GM19397 (cell line): Measurements from ENCODE around the gene KLC3.
"Not testable (repeated sequence)": the region's sequence is repeated elsewhere in the genome, so short reads cannot be mapped to it uniquely, and the experiment has no call there.

Experiments used
- ATAC-seq: cut with Tn5 transposase; IDR thresholded peaks from one replicate; pipeline ENCODE4 v1.9.1; 2021; ENCODE audit warnings: mild to moderate bottlenecking, moderate library complexity; ENCODE audit not compliant: unreplicated experiment

Gene KLC3

DNA sequence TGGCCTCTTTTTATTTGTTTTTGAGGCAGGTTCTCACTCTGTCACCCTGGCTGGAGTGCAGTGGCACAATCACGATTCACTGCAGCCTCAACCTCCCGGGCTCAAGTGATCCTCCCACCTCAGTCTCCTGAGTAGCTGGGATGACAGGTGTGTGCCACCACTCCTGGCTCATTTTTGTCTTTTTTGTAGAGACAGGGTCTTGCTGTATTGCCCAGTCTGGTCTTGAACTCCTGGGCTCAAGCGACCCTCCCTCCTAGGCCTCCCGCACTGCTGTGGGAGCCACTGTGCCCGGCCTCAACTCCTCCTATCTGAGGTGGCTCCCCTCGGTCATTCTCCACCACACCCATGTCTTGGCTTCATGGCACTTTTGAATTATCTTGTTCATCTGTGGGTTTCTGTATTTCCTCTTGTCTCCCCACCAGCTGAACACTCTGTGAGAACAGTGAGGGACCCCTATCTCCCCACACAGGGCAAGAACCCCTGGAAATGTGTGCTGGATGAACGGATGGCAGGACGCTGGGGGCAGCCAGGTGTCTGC lies 25.8 kb upstream of the KLC3 start:
- no peak for ATAC-seq

DNA sequence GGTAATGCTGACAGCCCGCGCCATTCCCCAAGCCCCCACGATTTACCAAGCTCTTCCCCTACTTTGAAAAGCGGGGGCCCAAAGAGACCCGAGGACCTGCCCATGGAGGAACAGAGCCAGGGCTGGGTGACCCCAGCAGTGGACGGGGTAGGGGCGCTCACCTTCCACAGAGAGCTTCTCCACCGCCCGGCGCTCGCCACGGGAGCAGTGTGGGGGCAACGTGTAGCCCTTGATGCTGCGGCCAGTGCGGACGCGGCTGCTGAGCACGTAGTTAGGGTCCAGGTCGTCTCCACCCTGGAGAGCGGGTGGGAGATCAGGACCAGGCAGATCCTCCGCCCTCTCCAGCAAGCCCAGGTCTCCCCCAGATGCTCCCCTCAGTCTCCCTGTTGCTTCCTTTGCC lies 25.2 kb upstream of the KLC3 start:
- ATAC-seq, result no peak

DNA sequence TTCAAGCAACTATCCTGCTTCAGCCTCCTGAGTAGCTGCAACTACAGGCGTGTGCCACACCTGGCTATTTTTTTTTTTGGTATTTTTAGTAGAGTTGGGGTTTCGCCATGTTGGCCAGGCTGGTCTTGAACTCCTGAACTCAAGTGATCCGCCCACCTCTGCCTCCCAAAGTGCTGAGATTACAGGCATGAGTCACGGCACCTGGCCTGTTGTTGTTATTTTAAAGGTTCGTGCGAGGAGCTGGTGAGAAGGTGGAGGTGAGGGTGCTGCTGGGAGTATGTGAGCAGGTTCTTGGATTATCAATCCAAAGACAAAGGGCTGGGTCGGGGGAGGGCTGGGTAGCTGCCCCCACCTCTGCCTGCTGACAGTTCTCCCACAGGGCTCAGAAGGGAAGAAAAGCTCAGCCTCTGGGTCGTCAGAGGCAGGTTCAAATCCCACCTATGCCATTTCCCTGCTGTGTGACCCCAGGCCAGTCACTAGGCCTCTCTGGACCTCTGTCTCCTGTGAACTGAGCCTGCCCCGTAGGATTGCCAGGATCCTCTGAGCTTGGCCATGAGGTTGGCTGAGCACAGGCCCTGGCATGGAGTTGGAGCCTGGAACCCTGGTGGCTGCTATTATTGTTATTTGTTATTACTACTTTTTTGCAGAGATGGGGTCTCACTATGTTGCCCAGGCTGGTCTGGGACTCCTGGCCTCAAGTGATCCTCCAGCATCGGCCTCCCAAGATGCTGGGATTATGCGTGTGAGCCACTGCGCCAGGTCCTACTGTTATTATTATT lies 19.4 kb upstream of the KLC3 start:
- ATAC-seq, result no peak

DNA sequence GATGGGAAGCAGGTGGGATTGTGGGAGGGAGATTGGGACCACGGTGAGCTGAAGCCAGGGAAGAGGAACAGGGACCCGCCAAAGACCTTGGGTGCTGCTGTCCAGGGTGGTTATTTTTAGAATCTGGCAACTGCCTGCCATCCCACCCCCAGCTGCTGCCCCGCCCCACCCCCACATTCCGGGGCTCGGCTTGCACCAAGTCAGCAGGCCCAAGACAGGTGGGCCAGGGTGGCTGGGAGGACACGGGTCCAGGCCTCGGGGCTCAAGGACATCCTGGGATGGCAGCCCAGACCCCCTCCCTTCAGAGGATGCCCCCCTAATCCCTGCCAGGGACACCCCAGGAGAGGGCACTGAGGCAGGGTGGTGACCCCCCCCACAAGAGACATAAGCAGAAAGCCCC lies 18.7 kb upstream of the KLC3 start:
- no peak for ATAC-seq

DNA sequence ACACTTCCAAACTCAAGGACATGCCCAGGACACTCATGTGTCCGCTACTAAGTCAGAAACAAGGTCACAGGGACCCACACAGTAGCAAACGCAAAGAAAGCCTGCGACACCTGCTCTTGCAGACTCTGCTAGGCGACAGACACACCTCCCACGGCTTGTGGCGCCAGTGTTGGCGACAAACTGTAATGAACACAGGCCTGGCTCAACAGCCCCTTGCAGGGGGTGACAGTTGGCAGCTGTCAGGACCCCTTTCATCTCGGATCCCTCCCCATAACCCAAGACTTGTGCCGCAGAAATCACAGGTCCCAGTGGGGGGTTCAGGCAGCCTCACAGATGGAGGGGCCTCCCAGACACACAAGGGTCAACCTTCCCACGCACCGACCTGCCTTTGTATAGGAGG lies 18.2 kb upstream of the KLC3 start:
- ATAC-seq, result no peak

DNA sequence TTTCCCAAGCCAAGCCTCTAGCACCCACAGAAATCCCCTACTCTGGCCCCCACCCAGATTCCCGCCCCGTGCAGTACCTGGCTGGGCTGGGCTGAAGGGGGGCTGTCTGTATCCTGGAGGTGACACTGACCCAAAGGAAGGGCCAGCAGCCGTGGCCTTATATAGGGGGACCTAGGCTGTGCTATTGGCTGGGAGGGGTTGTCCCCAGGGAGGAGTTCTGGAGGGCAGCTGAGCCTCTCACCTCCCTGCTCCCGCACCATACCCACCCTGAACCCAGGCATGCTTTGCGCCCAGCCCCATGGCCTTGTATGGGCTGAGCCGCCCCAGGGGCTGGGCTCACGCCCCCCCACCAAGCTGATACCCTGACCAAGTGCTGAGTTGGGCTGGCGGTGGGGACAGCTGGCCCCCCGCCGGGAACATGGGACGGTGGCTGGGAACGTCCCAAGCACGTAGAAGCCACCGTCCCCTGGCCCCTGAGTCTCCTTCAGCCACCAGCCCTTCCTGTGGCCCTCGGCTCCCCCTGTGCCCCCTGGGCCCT lies 17.7 kb upstream of the KLC3 start, which contains the start of gene CKM:
Gene CKM, minus strand, starts transcription at position 132 of the 538 bp plus-strand sequence. CDS start 3,162 bp downstream, outside the sequence.
- no peak for ATAC-seq

DNA sequence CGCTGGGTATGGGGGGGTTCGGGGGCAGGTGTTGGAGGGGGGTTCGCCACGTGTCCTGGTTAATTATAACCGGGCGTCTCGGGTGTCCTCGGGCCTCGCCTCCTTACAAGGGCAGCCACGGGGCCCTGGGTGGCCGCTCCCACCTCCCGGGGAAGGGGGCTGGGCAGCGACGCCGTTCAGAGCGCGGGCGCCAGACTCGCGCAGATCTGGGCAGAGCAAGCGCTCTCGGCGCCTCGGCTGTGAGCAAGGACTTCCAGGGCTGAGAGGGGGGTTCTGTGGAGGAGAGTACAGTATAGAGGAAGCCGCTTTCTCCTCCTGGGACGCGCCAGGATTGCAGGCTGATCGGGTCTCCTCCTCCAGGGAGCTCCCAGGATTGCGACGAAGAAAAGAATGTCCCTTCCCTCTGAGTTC lies 16.9 kb upstream of the KLC3 start:
- no peak for ATAC-seq

DNA sequence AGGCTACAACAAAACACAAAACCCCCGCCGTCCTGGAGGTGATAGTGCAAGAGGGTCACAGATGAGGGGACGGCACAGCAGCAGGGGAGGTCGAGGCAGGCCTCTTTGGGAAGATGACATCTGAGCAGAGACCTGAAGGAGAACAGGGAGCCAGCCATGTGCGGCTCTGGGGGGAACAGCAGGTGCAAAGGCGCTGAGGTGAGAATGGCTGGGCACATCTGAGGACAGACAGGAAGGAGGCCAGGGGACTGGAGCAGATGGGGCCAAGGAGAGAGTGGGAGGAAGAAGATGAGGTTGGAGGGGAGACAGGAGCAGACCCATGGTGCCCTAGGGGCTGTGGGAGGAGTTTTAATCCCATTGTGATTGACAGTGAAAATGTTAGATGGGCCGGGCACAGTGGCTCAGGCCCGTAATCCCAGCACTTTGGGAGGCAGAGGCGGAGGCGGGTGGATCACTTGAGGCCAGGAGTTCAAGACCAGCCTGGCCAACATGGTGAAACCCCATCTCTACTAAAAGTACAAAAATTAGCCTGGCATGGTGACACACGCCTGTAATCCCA lies 16.1 kb upstream of the KLC3 start:
- ATAC-seq, result no peak

DNA sequence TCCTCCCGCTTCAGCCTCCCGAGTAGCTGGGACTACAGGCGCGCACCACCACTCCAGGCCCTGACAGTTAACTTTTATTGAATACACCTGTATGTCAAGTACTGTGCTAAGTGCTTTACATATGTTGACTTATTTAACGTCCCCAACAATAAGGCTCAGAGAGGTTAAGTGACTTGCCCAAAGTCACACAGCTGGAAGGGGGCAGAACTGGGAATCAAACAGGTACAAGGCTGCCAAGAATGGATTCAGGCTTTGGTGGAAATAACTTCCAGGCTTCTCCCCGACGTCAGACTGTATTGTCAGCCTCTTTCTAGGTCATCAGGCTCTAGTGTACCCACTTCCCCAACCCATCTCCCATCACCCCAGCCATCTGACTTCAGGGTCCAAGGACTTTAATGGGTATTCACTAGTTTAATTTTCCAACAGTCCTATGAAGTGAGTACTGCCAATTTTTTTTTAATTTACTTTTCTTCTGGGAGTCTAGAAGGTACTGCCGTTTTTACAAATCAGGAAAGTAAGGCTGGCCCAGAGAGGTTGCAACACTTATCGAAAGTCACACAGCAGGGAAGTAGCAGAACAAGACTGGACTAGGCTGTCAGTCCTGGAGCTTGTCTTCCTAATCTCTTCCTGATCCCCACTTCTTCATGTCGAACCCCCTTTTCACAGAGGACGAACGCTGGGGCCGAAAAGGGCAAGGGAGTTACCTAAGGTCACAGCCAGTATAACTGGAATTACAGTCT lies 13.0 kb upstream of the KLC3 start:
- ATAC-seq, result no peak

DNA sequence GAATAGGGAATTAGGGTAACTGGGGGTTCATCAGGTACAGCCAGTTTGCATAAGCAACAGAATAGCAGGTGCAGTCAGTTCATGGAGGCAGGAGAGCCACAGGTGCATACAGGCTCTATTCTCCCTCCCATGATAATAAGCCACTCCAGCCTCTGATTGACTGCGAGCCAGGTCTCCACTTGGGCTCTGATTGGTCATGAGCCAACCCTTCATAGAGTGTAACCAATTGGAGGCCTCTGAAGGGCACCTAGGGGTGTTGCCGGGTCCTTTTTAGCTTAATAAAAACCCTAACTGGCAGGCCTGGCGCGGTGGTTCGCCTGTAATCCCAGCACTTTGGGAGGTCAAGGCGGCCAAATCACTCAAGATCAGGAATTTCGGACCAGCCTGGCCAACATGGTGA lies 9.1 kb upstream of the KLC3 start:
- no peak for ATAC-seq

DNA sequence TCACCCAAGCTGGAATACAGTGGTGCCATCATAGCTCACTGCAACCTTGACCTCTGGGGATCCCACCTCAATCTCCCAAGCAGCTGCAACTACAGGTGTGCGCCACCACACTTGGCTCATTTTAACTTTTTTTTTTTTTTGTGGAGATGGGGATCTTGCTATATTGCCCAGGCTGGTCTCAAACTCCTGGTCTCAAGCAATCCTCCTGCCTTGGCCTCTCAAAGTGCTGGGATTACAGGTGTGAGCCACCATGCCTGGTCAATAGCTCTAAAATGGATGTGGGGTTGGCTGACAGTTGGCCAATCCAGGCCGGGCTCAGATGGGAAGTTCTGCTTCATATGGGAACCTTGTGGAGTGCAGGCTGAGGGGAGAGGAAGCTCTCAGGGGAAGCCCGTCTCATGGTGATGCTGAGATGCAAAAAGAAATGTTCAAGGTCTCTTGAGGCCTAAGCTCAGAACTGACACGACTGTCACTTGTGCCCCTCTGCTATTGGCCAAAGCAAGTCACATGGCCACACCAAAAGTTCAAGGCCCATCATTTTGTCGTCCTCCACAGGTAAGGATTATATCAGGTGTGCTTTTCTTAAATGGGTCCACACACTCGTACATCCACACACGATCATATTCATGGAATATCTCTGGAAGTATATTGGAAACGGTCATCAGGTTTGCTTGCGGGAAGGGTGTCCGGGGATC lies 6.8 kb upstream of the KLC3 start:
- ATAC-seq, result no peak

DNA sequence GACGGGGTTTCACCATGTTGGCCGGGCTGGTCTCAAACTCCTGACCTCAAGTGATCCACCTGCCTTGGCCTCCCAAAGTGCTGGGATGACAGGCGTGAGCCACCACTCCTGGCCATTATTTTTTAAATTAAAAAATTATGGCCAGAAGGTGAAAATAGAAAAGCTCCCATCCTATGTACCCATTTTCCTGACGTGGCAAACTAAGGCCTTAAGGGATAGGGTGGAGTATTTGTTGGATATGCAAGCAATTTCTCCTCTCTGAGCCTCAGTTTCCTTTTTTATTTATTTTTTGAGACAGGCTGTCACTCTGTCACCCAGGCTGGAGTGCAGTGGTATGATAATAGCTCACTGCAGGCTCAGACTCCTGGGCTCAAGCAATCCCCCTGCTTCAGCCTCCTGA lies 5.7 kb upstream of the KLC3 start:
- ATAC-seq, result not testable (repeated sequence)

DNA sequence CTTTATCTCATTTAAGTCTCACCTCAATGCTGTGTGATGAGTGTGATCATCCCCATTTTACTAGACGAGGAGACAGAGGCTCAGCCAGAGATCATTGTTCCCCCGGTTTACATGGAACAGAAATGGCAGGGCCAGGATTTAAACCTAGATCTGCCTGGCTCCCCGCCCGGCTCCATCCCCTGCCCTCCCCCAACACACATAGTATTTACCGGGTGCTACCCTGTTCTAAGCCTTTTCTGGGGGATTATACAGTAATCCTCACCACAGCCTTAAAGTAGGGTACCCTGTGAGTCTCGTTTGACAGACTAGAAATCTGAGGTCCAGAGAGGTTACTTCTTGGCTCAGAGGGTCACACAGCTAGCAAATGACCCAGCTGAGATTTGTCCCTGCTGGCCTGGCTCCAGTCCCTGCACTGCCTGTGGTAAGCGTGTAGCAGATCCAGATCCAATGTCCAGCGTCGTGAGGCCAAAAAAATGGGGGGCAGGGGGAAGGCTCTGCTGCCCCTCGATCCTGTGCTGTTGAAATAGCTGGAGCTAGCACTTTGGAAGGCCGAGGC lies 3.8 kb upstream of the KLC3 start:
- no peak for ATAC-seq

DNA sequence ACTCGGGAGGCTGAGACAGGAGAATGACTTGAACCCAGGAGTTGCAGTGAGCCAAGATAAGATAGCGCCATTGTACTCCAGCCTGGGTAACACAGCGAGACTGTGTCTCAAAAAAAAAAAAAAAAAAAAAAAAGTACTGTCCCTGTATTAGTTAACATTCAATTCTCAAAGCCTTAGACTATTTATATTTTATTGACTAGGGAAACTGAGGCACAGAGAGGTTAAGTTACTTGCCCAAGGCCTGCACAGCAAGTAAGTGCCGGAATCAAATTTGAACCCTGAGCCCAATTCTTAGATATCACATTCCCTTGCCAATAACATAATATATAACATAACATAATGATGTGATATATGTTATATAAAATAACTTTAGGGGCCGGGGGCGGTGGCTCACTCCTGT lies 921 bp upstream of the KLC3 start:
- no peak for ATAC-seq

DNA sequence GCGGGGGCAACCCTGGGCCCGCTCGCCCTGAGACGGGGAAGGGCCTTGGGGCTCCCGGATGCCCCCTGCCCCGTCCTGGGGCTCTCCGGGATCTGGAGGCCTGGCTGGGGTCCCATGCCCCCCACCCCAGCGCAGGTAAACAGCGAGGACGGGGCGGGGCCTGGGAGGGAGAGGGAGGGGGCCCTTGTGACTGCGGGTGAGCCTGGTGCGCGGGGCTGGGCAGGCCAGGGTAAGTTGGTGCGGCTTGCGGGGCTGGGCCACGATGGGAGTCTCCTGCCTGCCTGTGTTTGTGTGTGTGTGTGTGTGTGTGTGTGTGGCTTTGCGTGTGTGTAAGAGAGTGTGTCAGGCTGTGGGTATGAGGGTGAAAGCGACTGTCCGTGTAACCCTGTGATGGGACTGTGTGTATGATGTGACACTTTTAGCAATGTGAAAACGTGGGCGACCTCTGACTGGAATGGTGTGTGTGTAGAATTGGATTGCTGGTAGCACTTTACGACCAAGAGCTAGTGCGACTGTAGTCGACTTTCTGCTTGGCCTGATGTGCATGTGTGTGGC lies 426 bp downstream of the KLC3 start:
- no peak for ATAC-seq

DNA sequence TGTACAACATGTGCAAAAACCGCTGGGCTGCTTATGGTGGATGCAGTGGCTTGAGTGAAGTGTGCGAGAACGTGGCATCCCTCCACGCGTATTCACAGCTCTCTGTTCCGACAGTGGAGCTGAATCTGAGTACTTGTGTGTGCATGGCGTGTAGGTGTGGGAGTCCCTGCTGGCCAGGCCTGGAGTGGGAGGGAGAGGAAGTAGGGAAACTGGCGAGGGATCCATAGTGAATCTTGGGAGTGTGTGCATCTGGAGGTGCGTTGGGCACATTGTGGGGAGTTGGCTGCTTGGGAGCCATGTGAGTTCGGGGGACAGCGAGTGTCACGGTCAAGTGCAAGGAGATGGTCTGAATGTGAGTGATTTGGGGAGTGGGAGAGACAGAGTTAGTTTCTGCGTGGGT lies 2.4 kb downstream of the KLC3 start:
- ATAC-seq, result no peak

DNA sequence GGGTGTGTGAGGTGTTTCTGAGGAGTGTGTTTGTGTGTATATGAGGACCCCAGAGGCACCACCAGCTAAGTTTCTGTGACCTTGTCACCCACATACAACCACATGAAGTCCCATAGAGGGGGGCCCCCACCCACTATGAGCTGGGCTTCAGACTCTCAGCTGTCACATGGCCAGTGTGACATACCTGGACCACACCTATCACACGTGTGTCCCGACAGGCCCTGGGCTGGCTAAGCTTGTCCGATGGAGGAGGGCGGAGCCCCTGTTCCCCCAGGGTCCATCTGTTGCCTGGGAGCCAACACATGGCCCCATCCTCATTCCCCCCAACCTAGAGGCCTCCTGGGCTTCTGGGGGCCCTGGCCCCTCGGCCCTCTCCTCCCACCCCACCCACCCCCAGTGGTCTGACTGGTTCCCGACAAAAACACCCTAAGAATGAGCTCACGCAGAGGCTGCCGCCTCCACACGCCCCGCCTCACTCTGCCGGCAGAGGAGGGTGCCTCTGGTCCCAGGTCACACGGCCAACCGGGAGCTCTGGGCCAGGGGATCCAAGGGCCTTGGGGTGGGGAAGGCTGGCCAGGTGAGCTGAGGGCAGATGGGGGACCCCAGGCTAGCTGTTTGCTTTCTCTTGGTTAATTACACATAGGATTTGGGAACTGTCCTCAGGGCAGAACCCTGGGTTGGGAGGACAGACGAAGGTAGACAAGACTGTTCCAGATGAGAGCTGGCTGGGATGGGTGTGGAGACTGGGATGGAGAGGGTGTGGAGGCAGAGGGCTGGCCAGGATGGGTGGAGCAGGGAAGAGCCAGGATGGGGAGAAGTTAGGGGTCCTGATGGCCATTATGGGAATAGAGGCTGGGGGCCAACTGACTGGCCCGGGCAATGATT lies 4.3 kb downstream of the KLC3 start:
- ATAC-seq, result no peak

DNA sequence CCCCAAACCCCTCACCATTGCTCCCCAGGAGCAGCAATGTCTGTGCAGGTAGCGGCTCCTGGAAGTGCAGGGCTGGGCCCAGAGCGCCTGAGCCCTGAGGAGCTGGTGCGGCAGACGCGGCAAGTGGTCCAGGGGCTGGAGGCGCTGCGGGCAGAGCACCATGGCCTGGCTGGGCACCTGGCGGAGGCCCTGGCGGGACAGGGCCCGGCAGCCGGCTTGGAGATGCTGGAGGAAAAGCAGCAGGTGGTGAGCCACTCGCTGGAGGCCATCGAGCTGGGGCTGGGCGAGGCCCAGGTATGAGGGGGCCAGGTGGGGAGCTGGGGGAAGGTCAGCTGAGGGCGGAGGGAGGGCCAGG lies 4.9 kb downstream of the KLC3 start:
- ATAC-seq, result no peak

DNA sequence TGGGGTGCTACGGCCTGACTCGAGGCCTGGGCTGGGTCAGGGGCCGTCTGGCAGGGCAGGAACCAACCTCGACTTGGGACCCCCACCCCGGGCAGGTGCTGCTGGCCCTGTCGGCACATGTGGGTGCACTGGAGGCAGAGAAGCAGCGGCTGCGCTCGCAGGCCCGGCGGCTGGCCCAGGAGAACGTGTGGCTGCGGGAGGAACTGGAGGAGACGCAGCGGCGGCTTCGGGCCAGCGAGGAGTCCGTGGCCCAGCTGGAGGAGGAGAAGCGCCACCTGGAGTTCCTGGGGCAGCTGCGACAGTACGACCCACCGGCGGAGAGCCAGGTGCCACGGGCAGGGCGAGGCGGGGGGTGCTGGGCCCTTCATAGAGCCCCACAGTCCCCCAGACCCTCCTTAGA lies 5.9 kb downstream of the KLC3 start:
- ATAC-seq, result no peak
